Upper lobe of right lung (tissue), 1 donor: ENCODE data around the gene FOXJ2. TPM values are rescaled to one million over a fixed set of nuclear protein-coding genes. Genes with fewer than 3 reads are reported as not detected.
A peak's percentile ranks its signal among the peaks of the same experiment; 100 is the strongest.

Experiments
- ATAC-seq: fragments of 200-7000 bp; cut with Tn5 transposase; one replicate; pipeline ENCODE4 v1.9.1; 2020; ENCODE audit warnings: mild to moderate bottlenecking, moderate library complexity
- DNase-seq: peaks from one replicate; pipeline ENCODE4 v3.0.0-alpha.2; 2020
- H3K27ac ChIP-seq: fragments of 200-600 bp; one replicate; pipeline ENCODE4 v1.8.0; 2022
- H3K27me3 ChIP-seq: fragments of 200-600 bp; one replicate; pipeline ENCODE4 v1.8.0; 2022; ENCODE audit warnings: mild to moderate bottlenecking
- H3K36me3 ChIP-seq: fragments of 200-600 bp; one replicate; pipeline ENCODE4 v1.8.0; 2022
- H3K4me1 ChIP-seq: fragments of 200-600 bp; one replicate; pipeline ENCODE4 v1.8.0; 2022
- H3K4me3 ChIP-seq: fragments of 200-600 bp; one replicate; pipeline ENCODE4 v1.8.0; 2022; ENCODE audit warnings: mild to moderate bottlenecking
- H3K9me3 ChIP-seq: fragments of 200-600 bp; one replicate; pipeline ENCODE4 v1.8.0; 2022
- CTCF ChIP-seq: fragments of 200-600 bp; IDR thresholded peaks from one replicate; pipeline ENCODE4 v1.8.0; 2022; ENCODE audit warnings: antibody characterized with exemption
- intact Hi-C: fragments of 100-400 bp; cut with DNase I; formaldehyde crosslinking; loops from one replicate; pipeline ENCODE4 v1.11.0; 2022
- total RNA-seq: library from RNA; stranded (reverse); fragmentation: NEBNext Ultra II Directional; extraction: Animal tissue kit (Norgen Biotek cat#: 25700); gene quantifications from one replicate; pipeline ENCODE4 v1.2.1, GENCODE V29; 2021
- donor health status: DM: no; HTN: yes; CAD: no; lungs with severe emphysema.

Gene FOXJ2
- total RNA-seq, 1 donor from 2014 or later = 20.3 TPM

- Histone ChIP-seq H3K4me3 (peak overlapping the region; percentile 77), H3K4me1 (peaks cover 66% of the 10 kb centered on the region), H3K36me3 (peaks cover 16% of the 10 kb centered on the region), H3K27me3 (no peaks in the 10 kb centered on the region), H3K9me3 (no peaks in the 10 kb centered on the region), H3K27ac (no peak overlapping the region)
- no peak for DNase-seq
- ATAC-seq = no peak
- no peak for TF ChIP-seq CTCF
- intact Hi-C loops = no loop called here
These were observed 3.0 kb downstream of the FOXJ2 start for GRCh38 chr12:8035440-8036010.

- Histone ChIP-seq H3K9me3 (no peaks in the 10 kb centered on the region), H3K4me1 (peaks cover 65% of the 10 kb centered on the region), H3K27me3 (no peaks in the 10 kb centered on the region), H3K36me3 (peaks cover 24% of the 10 kb centered on the region), H3K27ac (no peak overlapping the region), H3K4me3 (no peak overlapping the region)
- no peak for TF ChIP-seq CTCF
- ATAC-seq (peak; percentile 2), DNase-seq (no peak)
- intact Hi-C loops = no loop called here
These were observed 3.8 kb downstream of the FOXJ2 start for GRCh38 chr12:8036346-8036745.

GRCh38 chr12:8037046-8037663 lies 4.6 kb downstream of the FOXJ2 start:
- Histone ChIP-seq H3K4me3 (no peak overlapping the region), H3K4me1 (peaks cover 59% of the 10 kb centered on the region)
- intact Hi-C loops = no loop called here

GRCh38 chr12:8037947-8038346 lies 5.4 kb downstream of the FOXJ2 start:
- Histone ChIP-seq H3K27ac (no peak overlapping the region), H3K27me3 (no peaks in the 10 kb centered on the region), H3K36me3 (peaks cover 40% of the 10 kb centered on the region), H3K4me3 (no peak overlapping the region), H3K4me1 (peaks cover 59% of the 10 kb centered on the region), H3K9me3 (no peaks in the 10 kb centered on the region)
- intact Hi-C loops = no loop called here
- no peak for TF ChIP-seq CTCF
- ATAC-seq = no peak
- DNase-seq = no peak

More at GRCh38 chr12:8037046-8037663, 4.6 kb downstream of the FOXJ2 start:
- DNase-seq (no peak), ATAC-seq (no peak)
- H3K36me3 ChIP-seq = peaks cover 32% of the 10 kb centered on the region
- no peak for TF ChIP-seq CTCF
- no peaks in the 10 kb centered on the region for H3K9me3 ChIP-seq
- H3K27ac ChIP-seq = no peak overlapping the region
- H3K27me3 ChIP-seq = no peaks in the 10 kb centered on the region

- peak; percentile 84 for DNase-seq
- intact Hi-C loops = no loop called here
- peaks cover 56% of the 10 kb centered on the region for H3K4me1 ChIP-seq
- H3K27me3 ChIP-seq = no peaks in the 10 kb centered on the region
- H3K36me3 ChIP-seq = peaks cover 47% of the 10 kb centered on the region
- peak; percentile 91 for ATAC-seq
- H3K4me3 ChIP-seq = peak overlapping the region; percentile 6
- peak overlapping the region; percentile 27 for H3K27ac ChIP-seq
- no peak for TF ChIP-seq CTCF
- no peaks in the 10 kb centered on the region for H3K9me3 ChIP-seq
These were observed 6.2 kb downstream of the FOXJ2 start for GRCh38 chr12:8038659-8039114.
